Right renal pelvis (tissue), 4 donors: ENCODE measurements around the gene MRPL38. TPM values are rescaled to one million over a fixed set of nuclear protein-coding genes. Genes with fewer than 3 reads are reported as not detected.
"Not testable (repeated sequence)": the region's sequence is repeated elsewhere in the genome, so short reads cannot be mapped to it uniquely, and the experiment has no call there.

Experiments used
- DNase-seq, 4 donors: peaks; one replicate each; pipeline ENCODE4 v3.0.0-alpha.2; 2013; ENCODE audit warnings: low read depth in 4 of 4, low spot score in 3 of 4, missing footprints in 1 of 4
- polyA plus RNA-seq, 4 donors: library from polyadenylated mRNA; unstranded; fragments of 120-200 nt; gene quantifications; one replicate each; pipeline ENCODE4 v1.2.1, GENCODE V29; 2013; ENCODE audit not compliant: insufficient read length in 4 of 4

MRPL38 gene
- polyA plus RNA-seq, 4 donors: 83.4 to 108 (median 88.1) TPM

- DNase-seq: no peak
Observed at GRCh38 chr17:75877752-75878173, 26.9 kb downstream of the MRPL38 start.

GRCh38 chr17:75876938-75877751, 27.5 kb downstream of the MRPL38 start:
- DNase-seq: no peak

- no peak for DNase-seq
Observed at GRCh38 chr17:75876190-75876937, 28.3 kb downstream of the MRPL38 start.

- no peak for DNase-seq
Observed at GRCh38 chr17:75875940-75876189, 28.8 kb downstream of the MRPL38 start.

- no peak for DNase-seq
Observed at GRCh38 chr17:75875182-75875939, 29.3 kb downstream of the MRPL38 start.

- no peak for DNase-seq
Observed at GRCh38 chr17:75874323-75875181, 30.1 kb downstream of the MRPL38 start.

GRCh38 chr17:75873587-75874322, 30.9 kb downstream of the MRPL38 start:
- DNase-seq: no peak

- DNase-seq: no peak
Observed at GRCh38 chr17:75872434-75873351, 32.0 kb downstream of the MRPL38 start.

GRCh38 chr17:75870228-75870627, 34.5 kb downstream of the MRPL38 start:
- not testable (repeated sequence) for DNase-seq

GRCh38 chr17:75869282-75870141, 35.2 kb downstream of the MRPL38 start:
- DNase-seq: no peak

- not testable (repeated sequence) for DNase-seq
Observed at GRCh38 chr17:75868730-75869281, 35.9 kb downstream of the MRPL38 start.

GRCh38 chr17:75865404-75866188, 39.1 kb downstream of the MRPL38 start:
- not testable (repeated sequence) for DNase-seq

GRCh38 chr17:75864887-75865286, 39.8 kb downstream of the MRPL38 start:
- DNase-seq: not testable (repeated sequence)

GRCh38 chr17:75864448-75864871, 40.2 kb downstream of the MRPL38 start:
- DNase-seq: peak in 1 of 4 donors; percentile 78

- no peak for DNase-seq
Observed at GRCh38 chr17:75861927-75862317, 42.8 kb downstream of the MRPL38 start.

GRCh38 chr17:75859358-75859757, 45.3 kb downstream of the MRPL38 start:
- not testable (repeated sequence) for DNase-seq
